Activated effector memory CD4-positive, alpha-beta T cell treated with anti-CD3 and anti-CD28 coated beads, Interleukin-2, amount 50 U/mL, for 16 hours (primary cell): ENCODE results near the gene MAP2K6.

Source experiments
- DNase-seq: peaks from one replicate; pipeline ENCODE4 v3.0.0-alpha.2; 2020

Gene MAP2K6

DNA sequence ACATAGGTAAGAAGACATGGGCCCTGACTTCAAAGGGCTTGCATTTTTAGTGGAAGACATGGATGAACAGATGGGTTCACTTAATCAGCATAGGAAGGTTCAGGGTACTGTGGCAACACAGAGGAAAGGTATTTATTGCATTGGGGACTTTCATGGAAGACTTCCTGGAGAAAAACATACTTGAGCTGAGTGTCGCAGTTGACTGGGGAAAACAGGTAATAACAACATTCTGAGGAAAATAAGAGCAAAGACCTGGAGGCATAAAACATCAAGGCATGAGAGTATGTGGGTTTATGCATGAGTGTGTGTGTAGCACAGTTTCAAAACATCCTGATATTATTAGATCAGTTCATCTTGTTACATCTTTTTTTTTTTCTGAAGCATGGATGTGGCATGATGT is 82.7 kb downstream of the MAP2K6 start:
- no peak for DNase-seq

DNA sequence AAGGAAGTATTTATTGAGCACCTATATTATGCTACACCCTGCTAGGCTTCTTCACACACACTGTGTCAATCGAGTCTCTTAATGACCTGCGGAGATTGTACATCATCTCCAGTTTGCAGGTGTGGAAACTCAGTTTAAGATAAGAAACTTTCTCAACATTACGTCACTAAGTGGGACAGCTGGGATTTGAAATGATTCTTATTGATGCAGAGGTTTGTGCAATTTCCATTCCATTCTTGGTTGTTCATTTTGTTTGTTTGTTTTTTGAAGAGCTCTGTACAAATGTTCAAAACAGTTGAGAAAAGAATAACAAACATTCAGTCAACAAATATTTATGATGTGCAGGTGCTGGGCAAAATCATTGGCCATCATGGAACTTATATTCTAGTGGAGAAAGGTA is 84.8 kb downstream of the MAP2K6 start:
- DNase-seq: no peak

DNA sequence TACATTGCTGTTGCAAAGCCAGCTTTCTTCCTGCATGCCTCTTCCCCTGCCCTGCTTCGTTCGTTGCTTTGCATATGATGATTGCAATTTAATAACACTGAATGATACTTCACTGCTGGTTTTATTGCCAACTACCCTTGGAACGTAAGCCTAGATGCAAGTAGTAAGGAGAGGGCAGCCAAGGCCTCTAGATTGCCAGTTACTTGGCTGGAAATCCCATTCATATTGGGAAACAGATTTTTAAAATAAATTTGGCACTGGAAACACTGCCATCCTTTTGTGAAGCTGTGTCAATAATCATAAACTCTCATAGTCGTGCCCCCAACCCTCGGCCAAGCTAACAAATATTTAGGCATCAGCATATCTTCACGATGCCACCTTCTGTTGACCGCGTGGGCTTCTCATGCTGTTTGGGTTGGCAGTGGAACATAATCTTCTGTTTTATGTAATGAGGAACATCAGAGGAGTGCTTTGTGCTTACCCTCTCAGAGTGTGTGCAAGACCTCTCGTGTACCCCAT is 86.5 kb downstream of the MAP2K6 start:
- DNase-seq: no peak

DNA sequence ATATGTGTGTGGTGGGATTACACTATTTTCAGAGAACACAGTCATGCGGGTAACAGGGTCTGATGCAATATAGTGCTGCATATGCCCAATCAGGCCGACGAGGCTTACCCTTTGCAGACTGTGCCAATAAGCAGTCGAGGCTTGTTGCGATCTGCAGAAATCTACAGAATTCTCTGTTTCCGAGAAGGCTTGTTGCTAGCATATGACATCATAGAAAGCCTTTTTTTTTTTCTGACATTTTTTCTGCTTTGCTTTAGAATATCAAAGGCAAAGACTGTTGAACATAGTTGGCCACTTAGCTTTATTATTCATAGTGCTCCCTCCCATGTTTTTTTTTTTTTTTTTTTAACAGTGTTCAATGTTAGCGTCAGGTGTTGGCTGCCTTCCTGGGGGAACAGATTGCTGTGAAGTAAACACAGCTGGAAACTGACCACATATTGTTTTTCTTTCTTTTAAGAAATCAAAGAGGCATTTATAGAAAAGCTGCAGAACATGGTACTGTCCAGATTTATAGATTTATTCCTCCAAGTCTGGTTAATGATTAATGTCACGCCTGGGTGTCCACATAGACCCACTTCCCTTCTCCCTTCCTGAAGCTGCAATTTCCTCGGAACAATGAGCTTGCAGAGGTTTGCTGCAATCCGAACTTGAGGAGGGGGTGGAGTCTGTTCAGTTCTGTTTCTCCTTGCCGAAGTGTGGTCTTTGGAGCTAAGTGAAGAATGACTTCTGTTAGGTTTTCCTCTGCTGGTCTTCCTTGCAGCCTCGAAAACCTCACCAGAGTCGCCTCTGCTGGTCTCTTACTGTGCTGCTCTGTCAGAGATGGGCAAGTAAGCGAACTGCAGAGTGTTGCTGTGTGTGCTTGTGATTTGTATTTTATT is 87.3 kb downstream of the MAP2K6 start:
- no peak for DNase-seq

DNA sequence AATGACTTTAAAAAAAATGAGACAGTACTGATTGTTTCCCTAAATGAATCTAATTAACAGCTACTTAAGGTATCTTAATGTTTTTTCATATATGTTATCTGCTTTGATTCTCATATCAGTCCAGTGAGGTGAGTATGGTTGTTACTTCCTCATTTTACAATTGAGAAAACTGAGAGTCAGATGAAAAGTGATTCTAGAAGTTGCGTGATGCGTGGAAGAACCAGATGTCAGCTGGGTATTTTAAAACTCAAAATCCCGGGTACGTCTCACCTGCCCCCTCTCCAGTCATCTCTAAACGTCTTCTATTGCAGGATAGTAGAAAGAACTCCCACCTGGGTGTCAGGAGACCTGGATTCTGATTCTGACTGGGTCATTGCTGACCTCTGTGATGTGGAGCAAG is 89.2 kb downstream of the MAP2K6 start:
- DNase-seq: no peak

DNA sequence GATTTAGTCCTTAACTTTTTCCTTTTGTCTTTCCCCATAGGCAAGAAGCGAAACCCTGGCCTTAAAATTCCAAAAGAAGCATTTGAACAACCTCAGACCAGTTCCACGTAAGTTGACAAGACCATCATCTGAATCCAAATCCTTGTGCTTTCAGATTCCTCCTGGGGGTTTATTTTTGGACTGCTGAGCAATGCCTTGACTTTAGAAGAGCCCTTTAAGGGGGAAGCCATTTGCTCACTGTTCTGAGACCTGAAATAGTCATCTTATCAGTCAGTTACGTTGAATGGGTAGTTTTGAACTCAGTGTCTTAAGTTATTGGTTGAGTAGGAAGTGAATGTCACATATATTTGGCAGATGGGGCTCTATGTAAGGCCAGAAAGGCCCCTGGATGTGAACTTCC is 91.2 kb downstream of the MAP2K6 start:
- no peak for DNase-seq

DNA sequence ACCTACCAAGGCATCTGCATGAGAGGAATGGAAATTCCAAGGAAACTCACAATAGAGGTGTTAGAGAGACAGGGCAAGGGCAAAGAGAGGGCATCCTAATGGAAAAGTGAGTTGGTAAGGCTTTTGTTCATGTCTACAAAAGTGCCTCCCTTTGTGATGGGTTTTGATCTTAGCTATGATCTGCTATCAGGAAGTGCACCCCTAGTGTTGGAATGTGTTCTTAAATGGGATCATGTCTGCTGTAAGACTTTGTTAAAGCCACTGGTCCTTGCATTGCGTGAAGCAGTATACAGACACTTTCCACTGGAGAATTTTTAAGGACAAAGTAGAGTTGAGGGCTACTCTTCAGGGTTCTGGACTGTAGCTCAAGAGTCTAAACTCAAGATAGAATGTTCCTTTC is 92.0 kb downstream of the MAP2K6 start:
- no peak for DNase-seq

DNA sequence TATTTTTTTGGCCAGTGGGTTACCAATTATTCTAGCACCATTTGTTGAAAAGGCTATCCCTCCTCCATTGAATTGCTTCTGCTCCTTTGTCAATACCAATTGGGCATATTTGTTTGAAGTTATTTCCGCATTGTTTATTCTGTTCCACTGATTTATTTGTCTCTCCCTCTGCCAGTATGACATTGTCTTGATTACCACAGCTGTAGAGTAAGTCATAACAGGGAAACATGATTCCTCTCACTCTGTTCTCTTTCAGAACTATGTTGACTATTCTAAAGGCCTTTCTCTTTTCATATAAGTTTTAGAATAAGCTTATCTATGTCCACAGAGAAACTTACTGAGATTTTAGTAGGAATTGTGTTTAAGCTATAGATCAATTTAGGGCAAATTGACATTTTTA is 94.3 kb downstream of the MAP2K6 start:
- DNase-seq: no peak

DNA sequence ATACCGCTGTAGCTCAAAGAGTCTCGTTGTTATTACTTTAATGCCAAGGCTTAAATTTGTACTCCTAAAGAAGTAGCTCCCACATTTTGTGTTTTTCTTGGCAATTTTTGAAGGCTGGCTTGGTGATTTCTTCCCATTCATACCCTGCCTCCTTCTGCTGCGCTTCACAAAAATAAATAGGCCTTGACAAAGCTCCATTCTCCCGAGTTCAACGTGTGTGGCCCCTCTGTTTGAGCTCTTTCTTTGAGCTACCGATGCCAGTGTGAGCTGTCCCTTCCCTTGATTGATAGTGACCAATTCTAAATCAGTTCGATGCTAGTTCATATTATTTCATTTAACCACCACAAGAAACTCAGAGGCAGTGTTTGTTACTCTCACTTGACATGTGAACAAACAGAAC is 96.8 kb downstream of the MAP2K6 start:
- DNase-seq: no peak

DNA sequence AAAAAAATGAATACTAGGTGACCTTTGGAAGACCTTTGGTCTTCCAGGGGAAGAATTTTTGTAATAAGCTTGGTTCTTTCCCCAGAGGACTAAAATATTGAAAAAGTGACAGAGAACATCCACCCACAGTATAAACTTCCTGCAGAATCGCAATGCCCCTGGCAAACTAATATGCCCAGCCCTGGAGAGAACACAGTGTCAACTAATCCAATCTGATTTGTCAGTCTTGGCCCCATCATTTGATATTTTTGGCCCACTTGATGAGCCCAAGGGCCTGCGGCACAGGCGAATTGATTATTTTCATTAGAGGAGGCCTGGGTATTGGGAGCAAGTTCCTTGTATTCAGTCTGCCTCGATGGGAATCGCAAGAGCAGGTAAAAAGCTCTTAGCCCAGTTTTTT is 98.4 kb downstream of the MAP2K6 start:
- DNase-seq: no peak

DNA sequence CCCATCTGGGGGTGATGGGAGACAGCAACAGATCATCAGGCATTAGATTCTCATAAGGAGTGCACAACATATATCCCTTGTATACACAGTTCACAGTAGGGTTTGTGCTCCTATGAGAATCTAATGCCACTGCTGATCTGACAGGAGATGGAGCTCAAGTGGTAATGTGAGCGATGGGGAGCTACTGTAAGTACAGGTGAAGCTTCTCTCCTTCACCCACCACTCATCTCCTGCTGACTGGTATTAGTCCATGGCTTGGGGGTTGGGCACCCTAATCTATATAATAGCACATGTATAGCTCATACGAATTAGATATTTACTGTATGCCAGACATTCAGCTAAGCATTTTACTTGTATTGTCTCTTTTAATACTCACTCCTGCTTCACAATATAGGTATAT is 101.7 kb downstream of the MAP2K6 start:
- DNase-seq: no peak

DNA sequence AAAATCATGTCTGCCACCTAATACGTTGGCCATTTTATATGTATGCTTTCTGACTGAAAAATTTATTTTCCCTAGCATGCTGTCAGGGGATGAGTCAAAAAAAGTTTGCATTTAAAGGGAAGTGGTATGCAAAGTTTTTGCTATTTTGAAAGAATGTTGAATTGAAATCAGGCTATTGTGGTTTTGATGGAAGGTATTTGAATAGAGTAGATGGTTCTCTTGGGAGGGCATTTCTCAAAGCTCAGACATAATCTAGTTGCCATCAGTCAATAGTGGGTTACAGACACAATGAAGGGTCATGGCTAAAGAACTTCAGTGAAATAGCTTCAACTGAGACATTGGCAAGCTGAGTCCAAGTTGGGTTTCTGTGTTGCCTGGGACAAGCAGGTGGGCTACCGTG is 102.4 kb downstream of the MAP2K6 start:
- no peak for DNase-seq

DNA sequence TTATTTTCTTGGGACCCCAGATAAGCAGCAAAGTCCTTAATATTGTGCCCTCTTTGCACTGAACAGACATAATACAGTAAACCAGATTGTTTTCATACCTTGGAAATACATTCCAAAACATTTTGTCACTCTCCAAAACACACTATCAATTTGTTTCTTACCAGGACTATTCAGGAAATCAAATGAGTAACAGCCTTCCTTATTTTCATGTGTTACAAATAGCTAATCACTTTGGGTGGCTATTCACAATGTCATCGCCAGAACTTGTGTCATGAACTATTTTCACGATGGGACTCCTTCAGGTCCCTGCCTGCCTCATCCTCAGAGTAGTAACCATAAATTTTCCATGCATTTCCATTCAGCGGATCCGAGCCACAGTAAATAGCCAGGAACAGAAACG is 104.5 kb downstream of the MAP2K6 start:
- no peak for DNase-seq

DNA sequence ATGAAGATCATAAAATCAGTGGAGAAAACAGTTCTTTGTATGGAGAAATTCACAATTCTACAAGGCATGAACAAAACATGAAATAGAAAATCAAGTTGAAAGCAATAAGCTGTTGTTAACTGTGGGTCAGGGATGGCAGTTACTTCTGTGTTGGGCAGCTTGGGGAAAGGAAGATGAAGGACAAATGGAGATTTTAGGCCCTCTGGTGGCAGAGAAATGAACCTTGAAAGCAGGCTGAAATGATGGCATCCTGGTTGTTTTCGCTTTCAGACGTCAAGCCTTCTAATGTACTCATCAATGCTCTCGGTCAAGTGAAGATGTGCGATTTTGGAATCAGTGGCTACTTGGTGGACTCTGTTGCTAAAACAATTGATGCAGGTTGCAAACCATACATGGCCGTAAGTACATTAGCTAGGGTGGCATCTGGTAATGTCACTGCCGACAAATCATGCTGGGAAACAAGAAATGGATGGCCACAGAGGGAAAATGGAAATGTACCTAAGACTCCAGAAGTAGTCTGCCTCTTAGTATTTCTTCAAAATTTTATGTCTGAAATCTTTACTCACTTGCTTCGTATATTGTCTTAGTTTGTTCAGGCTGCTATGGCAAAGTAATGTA is 108.9 kb downstream of the MAP2K6 start:
- no peak for DNase-seq

DNA sequence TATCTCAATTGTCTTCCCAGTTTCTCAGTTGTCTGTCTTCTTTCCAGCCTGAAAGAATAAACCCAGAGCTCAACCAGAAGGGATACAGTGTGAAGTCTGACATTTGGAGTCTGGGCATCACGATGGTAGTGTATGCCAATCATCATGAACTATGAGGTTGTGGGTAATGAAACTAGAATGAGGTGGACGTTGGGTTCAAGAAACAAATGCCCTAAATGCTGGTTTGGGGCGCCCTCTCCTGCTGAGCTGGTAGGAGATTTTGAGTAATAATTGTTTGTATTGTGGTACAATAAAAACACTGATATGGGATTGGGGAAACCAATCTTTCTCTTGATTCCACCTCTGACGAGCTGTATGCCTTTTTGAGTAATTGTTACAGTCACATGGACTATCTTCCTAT is 110.4 kb downstream of the MAP2K6 start:
- DNase-seq: no peak

DNA sequence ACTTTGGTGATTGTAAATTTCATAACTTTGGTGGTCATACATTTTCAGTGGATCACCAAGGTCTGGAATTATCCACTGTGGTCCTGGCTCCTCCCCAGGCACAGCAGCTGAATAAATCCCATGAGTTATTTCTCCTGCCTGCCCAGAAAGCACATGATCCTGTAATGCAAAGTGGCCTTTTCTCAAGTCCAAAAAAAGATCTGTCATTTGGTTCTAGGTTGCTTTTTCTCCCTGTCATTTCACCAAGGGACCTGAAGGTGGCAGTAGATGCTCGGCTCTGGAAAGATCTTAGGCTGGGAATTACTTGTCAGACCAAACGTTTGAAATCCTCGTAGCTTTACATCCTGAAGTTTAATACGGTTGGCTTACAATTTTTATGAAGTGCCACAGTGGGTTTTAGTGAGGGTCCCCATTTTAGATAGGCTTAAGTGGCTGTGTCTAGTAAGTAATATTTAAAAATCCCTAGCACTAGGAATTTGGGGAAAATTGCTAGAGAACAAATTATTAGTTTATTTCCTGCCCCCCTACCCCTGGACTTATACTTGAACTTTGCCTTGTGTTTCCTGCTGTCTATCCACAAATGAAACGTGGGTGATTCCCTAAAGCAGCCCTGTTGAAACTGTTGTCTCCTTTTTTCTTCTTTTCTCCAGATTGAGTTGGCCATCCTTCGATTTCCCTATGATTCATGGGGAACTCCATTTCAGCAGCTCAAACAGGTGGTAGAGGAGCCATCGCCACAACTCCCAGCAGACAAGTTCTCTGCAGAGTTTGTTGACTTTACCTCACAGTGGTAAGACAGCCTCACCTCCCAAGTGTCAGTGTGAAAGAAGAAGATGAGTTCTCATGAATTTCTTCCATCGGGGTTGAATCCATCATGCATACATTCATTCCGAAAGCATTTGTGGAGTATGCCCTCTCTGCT is 111.7 kb downstream of the MAP2K6 start:
- no peak for DNase-seq

DNA sequence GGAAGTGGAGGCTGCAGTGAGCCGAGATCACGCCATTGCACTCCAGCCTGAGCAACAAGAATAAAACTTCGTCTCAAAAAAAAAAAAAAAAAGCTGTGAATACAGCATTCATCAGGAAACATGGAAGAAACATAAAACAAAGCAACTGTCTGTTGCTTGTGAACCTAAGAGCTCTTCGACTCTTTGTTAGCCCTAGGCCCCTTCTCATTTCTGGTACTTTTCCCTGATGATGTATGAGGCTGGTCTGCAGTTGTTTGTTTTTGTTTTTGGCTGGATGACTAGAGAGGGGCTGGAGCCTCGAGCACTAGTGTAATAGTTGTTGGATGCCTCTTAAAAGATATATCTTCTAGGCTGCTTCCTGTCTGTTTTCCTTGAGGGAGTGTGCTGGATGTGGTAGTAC is 113.5 kb downstream of the MAP2K6 start:
- DNase-seq: no peak

DNA sequence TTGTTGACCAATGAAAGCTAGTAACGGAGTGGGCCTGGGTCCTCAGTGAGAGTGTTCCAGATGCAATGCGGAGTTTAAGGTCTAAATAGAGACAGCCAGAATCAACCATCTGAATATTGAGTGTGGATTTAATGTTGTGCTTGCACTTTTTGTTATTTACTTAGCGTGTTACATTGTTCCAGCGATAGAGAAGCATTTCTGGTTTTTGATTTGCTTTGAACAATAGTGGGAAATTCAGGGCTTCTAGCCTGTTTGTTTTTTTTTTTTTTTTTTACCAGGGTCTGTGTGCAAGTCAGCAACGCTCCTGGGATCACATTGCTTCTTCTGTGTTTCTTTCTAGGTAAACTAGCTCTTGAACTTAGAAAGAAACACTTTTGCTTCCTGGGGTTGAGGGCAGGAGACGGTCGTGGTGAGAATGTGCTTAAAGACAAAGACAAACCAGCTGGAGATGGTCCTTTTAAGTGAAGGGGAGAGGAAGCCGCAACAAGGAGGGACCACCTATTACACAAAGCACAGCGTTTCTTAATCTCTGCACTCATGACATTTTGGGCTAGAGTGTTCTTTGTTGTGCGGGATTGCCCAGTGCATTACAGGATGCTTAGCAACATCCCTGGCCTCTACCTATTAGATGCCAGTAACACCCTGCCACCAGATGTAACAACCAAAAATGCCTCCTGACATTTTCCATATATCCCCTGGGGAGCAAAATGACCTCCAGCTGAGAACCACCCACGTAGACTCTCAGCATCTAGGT is 119.2 kb downstream of the MAP2K6 start:
- DNase-seq: no peak

DNA sequence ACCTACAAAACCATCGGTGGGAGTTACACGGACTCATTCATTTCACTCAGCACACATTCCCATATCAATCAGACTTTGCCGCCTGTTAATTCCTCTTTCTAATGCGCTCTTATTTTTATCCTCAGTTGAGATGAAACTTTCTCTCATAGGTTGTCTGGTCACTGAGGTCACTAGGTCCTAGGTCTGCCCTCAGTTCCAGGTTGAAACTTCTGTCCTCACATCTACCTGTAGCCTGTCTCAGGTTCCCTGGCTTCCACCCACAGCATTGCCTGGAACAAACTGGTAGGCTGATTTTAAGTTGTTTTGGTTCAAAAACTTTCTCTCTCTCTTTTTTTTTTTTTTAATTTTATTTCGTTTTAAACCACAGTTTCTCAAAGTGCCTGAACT is 119.7 kb downstream of the MAP2K6 start:
- DNase-seq: no peak

DNA sequence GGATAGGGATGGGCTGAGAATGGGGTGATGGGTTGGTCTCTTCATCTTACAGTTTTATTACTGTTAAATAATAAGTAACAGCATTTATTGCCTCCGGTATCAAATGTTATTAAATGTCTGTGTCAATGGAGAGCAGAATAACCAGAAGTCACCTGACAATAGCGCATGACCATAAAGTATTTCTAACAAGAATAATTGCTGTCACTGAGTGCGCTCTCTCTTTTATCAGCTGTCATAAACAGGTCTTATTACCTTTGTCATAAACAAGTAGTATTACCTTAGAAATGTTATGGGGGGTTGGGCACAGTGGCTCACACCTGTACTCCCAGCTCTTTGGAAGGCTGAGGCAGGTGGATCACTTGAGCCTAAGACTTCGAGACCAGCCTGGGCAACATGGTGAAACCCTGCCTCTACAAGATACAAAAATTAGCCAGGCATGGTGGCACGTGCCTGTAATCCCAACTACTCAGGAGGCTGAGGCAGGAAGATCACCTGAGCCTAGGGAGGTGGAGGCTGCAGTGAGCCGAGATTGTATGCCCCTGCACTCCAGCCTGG is 120.6 kb downstream of the MAP2K6 start:
- no peak for DNase-seq

DNA sequence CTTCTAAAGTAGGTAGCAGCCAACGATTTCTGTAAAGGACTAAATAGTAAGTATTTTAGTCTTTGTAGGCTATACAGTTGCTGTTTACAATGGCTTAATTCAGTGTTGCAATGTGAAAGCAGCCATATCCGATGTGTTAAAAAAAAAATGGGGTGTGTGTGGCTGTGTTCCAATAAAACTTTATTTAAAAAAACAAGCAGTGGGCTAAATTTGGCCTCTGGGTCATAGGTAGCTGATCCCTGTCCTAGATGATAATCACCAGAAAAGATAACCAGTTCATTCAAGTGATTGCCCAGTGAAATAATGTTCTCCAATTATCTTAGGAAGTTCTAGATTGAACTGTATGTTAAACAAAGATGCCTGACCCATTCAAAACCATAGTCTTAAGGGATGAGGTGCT is 124.3 kb downstream of the MAP2K6 start:
- no peak for DNase-seq

DNA sequence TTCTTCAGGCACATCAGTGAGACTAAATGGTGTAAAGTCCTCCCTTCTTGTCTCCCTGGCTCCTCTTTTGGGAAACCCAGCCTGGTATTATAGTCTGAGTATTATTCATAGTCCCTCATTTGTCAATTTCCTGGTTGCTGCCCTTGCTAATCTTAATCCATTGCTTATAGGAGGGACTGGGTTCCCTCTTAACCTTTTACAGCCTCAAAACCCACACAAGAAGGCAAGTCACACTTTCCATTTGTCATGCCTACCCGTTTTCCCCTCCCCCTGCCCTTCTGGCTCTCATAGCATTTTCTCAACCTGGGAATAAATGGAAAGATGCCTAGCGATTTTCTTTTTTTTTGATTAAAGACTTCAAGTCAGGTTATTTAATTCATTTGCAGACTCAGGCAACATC is 124.8 kb downstream of the MAP2K6 start:
- no peak for DNase-seq
